ENCODE data around the gene NRSN2. TPM values are rescaled to one million over a fixed set of nuclear protein-coding genes. Genes with fewer than 3 reads are reported as not detected.
"Not testable (repeated sequence)": the region's sequence is repeated elsewhere in the genome, so short reads cannot be mapped to it uniquely, and the experiment has no call there.

Gene NRSN2
- total and polyA plus RNA-seq, 2 donors (not counting 3 experiments of a cell fraction or from before 2014, with no cell fraction given): 36.9 to 64.1 TPM

DNA sequence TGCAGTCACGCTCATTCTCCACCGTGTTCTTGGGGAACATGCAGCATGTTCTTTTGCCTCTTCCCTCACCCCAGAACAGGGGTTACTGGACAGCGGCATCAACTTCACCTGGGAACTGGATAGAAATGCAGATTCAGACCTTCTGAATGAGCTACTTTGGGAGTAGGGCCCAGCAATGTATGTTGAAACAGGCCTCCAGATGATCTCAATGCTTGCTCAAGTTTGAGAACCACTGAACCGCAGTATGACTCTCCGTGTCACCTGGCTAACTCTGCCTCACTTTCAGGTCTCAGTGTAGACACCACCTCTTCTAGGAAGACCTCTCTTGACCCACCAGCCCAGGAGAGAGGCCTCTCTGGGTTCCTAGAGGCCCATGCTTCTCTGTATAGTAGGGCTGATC lies 38.5 kb downstream of the NRSN2 start:
- H2AFZ ChIP-seq (ENCODE audit: low read depth, low read length): no peak overlapping the region
- dilution Hi-C loops (cut with MboI; ENCODE audit: extremely low pct_ligation_motif_present, low sequenced_read_pairs): no loop called here
- H4K20me1 ChIP-seq (replicated peaks; ENCODE audit: control insufficient read depth, extremely low read depth, insufficient read depth, low read length): peaks cover 4% of the 10 kb centered on the region
- H3K4me3 ChIP-seq (replicated peaks in 1 of 3; ENCODE audit: insufficient read depth in 1 of 3, low read depth in 1 of 3, low read length in 3 of 3): no peak overlapping the region
- ChIA-PET POLR2A (no interaction called here), CTCF (interaction anchor here (0.9 to 1.3 kb wide), 2 partner anchors 14 to 31 kb away, joined by 4 read pairs; no protein-coding TSS in a partner anchor)
- intact Hi-C loops (cut with micrococcal nuclease): no loop called here
- no TSS peak for BruUV-seq (replicated peaks)
- H3K9ac ChIP-seq (replicated peaks; ENCODE audit: extremely low read depth, insufficient read depth, low read length): no peak overlapping the region
- H3K9me3 ChIP-seq (replicated peaks; ENCODE audit: control insufficient read depth, insufficient read depth, low read length): no peaks in the 10 kb centered on the region
- H3K79me2 ChIP-seq (ENCODE audit: control insufficient read depth, insufficient read depth, low read length): peaks cover 43% of the 10 kb centered on the region
- peaks cover 6% of the 10 kb centered on the region for H3K4me1 ChIP-seq (ENCODE audit: control insufficient read depth, extremely low read depth, insufficient read depth, low read length)
- TF ChIP-seq MYC (IDR thresholded peaks at IDR 0.05; ENCODE audit: low read depth, low read length) (no peak), JUN (IDR thresholded peaks at IDR 0.05; ENCODE audit: borderline replicate concordance, insufficient read depth, insufficient read length, low read depth) (no peak), POLR2AphosphoS5 (IDR thresholded peaks at IDR 0.05; ENCODE audit: insufficient read depth, low read depth, low read length) (no peak), FOS (IDR thresholded peaks at IDR 0.05; ENCODE audit: borderline replicate concordance, insufficient read depth, low read length) (no peak), GATA2 (IDR thresholded peaks at IDR 0.05; ENCODE audit: insufficient read depth, insufficient read length, low read depth, low read length) (no peak), POLR2A (IDR thresholded peaks at IDR 0.05; ENCODE audit: low read depth, low read length) (no peak), EZH2 (IDR thresholded peaks at IDR 0.05; ENCODE audit: borderline replicate concordance, low read depth, low read length, severe bottlenecking) (no peak)
- TF ChIP-seq, protein P1, sequence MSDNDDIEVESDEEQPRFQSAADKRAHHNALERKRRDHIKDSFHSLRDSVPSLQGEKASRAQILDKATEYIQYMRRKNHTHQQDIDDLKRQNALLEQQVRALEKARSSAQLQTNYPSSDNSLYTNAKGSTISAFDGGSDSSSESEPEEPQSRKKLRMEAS (IDR thresholded peaks at IDR 0.05; ENCODE audit: insufficient read depth, insufficient read length): no peak
- TF ChIP-seq, protein P2, sequence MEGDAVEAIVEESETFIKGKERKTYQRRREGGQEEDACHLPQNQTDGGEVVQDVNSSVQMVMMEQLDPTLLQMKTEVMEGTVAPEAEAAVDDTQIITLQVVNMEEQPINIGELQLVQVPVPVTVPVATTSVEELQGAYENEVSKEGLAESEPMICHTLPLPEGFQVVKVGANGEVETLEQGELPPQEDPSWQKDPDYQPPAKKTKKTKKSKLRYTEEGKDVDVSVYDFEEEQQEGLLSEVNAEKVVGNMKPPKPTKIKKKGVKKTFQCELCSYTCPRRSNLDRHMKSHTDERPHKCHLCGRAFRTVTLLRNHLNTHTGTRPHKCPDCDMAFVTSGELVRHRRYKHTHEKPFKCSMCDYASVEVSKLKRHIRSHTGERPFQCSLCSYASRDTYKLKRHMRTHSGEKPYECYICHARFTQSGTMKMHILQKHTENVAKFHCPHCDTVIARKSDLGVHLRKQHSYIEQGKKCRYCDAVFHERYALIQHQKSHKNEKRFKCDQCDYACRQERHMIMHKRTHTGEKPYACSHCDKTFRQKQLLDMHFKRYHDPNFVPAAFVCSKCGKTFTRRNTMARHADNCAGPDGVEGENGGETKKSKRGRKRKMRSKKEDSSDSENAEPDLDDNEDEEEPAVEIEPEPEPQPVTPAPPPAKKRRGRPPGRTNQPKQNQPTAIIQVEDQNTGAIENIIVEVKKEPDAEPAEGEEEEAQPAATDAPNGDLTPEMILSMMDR (IDR thresholded peaks at IDR 0.05; ENCODE audit: extremely low read depth in 1 of 2, insufficient read depth in 1 of 2, low read depth in 1 of 2, low read length in 2 of 2): no peak
- DNase-seq (ENCODE audit: low read depth, low spot score) (no peak), FAIRE-seq (no peak)
- no peaks in the 10 kb centered on the region for H3K27me3 ChIP-seq (ENCODE audit: control insufficient read depth in 2 of 2, insufficient read depth in 2 of 2, low read length in 2 of 2)
- no peaks in the 10 kb centered on the region for H3K9me1 ChIP-seq (replicated peaks; ENCODE audit: control insufficient read depth, extremely low read depth, insufficient read depth, low read length)
- H3K27ac ChIP-seq (ENCODE audit: insufficient read depth, low read depth, low read length): no peak overlapping the region
- H3K4me2 ChIP-seq (ENCODE audit: insufficient read depth, low read length): no peak overlapping the region
- peaks cover 14 to 19% of the 10 kb centered on the region in 2 experiments for H3K36me3 ChIP-seq (ENCODE audit: control insufficient read depth in 2 of 2, extremely low read depth in 1 of 2, insufficient read depth in 2 of 2, low read length in 2 of 2)

DNA sequence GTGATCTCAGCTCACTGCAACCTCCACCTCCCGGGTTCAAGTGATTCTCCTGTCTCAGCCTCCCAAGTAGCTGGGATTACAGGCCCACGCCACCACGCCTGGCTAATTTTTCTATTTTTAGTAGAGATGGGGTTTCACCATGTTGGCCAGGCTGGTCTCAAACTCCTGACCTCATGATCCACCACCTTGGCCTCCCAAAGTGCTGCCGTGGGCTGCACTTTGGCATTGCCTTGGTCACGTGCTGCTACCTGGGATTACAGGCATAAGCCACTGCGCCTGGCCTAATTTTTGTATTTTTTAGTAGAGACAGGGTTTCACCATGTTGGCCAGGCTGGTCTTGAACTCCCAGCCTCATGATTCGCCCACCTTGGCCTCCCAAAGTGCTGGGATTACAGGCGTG lies 39.7 kb downstream of the NRSN2 start:
- FAIRE-seq; DNase-seq (ENCODE audit: low read depth, low spot score); BruUV-seq (replicated peaks); H3K27ac ChIP-seq (ENCODE audit: insufficient read depth, low read depth, low read length); H2AFZ ChIP-seq (ENCODE audit: low read depth, low read length); dilution Hi-C loops (cut with MboI; ENCODE audit: extremely low pct_ligation_motif_present, low sequenced_read_pairs); POLR2A ChIA-PET; H3K4me3 ChIP-seq (replicated peaks in 1 of 3; ENCODE audit: insufficient read depth in 1 of 3, low read depth in 1 of 3, low read length in 3 of 3); H3K9me1 ChIP-seq (replicated peaks; ENCODE audit: control insufficient read depth, extremely low read depth, insufficient read depth, low read length); H3K9ac ChIP-seq (replicated peaks; ENCODE audit: extremely low read depth, insufficient read depth, low read length); H3K4me2 ChIP-seq (ENCODE audit: insufficient read depth, low read length); H3K27me3 ChIP-seq (ENCODE audit: control insufficient read depth in 2 of 2, insufficient read depth in 2 of 2, low read length in 2 of 2); H3K9me3 ChIP-seq (replicated peaks; ENCODE audit: control insufficient read depth, insufficient read depth, low read length); H3K4me1 ChIP-seq (ENCODE audit: control insufficient read depth, extremely low read depth, insufficient read depth, low read length); H4K20me1 ChIP-seq (replicated peaks; ENCODE audit: control insufficient read depth, extremely low read depth, insufficient read depth, low read length); intact Hi-C loops (cut with micrococcal nuclease): not testable (repeated sequence)
- peaks cover 38% of the 10 kb centered on the region for H3K79me2 ChIP-seq (ENCODE audit: control insufficient read depth, insufficient read depth, low read length)
- CTCF ChIA-PET: interaction anchor here (0.6 to 1.3 kb wide), 2 partner anchors 15 to 25 kb away, joined by 3 to 4 read pairs; no protein-coding TSS in a partner anchor
- peaks cover 14 to 26% of the 10 kb centered on the region in 2 experiments for H3K36me3 ChIP-seq (ENCODE audit: control insufficient read depth in 2 of 2, extremely low read depth in 1 of 2, insufficient read depth in 2 of 2, low read length in 2 of 2)
